ENCODE measurements around the gene DHRSX. TPM values are rescaled to one million over a fixed set of nuclear protein-coding genes. Genes with fewer than 3 reads are reported as not detected.

Gene DHRSX
- total and polyA plus RNA-seq, 2 donors (not counting 1 experiment from before 2014, with no cell fraction given), result 18.8 to 39.0 TPM

GRCh38 chrX:2299871-2300270 lies 200.9 kb downstream of the DHRSX start:
- no peaks in the 10 kb centered on the region for H3K4me1 ChIP-seq (ENCODE audit: control insufficient read depth in 2 of 2, insufficient read depth in 2 of 2, low read length in 2 of 2)
- no peak overlapping the region for H3K4me2 ChIP-seq (replicated peaks; ENCODE audit: low read depth, low read length, poor library complexity, severe bottlenecking)
- Mint-ChIP-seq H3K9me3 (ENCODE audit: insufficient read depth) (peaks cover 7% of the 10 kb centered on the region), H3K27me3 (no peaks in the 10 kb centered on the region), H3K4me1 (no peaks in the 10 kb centered on the region), H3K4me3 (no peak overlapping the region), H3K27ac (no peak overlapping the region)
- no peaks in the 10 kb centered on the region for H4K20me1 ChIP-seq (ENCODE audit: control insufficient read depth, insufficient read depth, low read length, poor library complexity, severe bottlenecking)
- H3K36me3 ChIP-seq (replicated peaks in 1 of 2; ENCODE audit: control extremely low read depth in 1 of 2, control insufficient read depth in 1 of 2, extremely low read depth in 1 of 2, insufficient read depth in 2 of 2, low read length in 1 of 2), result no peaks in the 10 kb centered on the region
- intact Hi-C loops (cut with micrococcal nuclease), result no loop called here
- no peak for TF ChIP-seq CTCF (IDR thresholded peaks at IDR 0.05)
- H3K27me3 ChIP-seq (replicated peaks in 1 of 4; ENCODE audit: control extremely low read depth in 1 of 4, control insufficient read depth in 3 of 4, insufficient read depth in 4 of 4, low read length in 3 of 4), result no peaks in the 10 kb centered on the region
- CTCF ChIA-PET, result no interaction called here
- no CpG with 5 or more reads among the region's 4 CpGs for WGBS (ENCODE audit: insufficient coverage)
- DNase-seq (no peak), ATAC-seq (ENCODE audit: low read depth) (no peak)
- no peak overlapping the region for H3K4me3 ChIP-seq (ENCODE audit: control extremely low read depth in 1 of 5, extremely low read depth in 1 of 5, insufficient read depth in 1 of 5, low read depth in 2 of 5, low read length in 4 of 5)
- POLR2A ChIA-PET, result no interaction called here
- H3K9ac ChIP-seq (ENCODE audit: low read length), result no peak overlapping the region
- no peak overlapping the region for H2AFZ ChIP-seq (ENCODE audit: insufficient read depth, low read depth, low read length, poor library complexity, severe bottlenecking)
- H3K79me2 ChIP-seq (ENCODE audit: control insufficient read depth, insufficient read depth, low read length), result no peaks in the 10 kb centered on the region
- H3K27ac ChIP-seq (ENCODE audit: low read length in 2 of 2), result no peak overlapping the region
- peaks cover 0 to 9% (median 0%) of the 10 kb centered on the region in 3 donors for H3K9me3 ChIP-seq (ENCODE audit: control extremely low read depth in 1 of 3, control insufficient read depth in 2 of 3, insufficient read depth in 1 of 3, low read length in 2 of 3)

- H2AFZ ChIP-seq (ENCODE audit: insufficient read depth, low read depth, low read length, poor library complexity, severe bottlenecking), result no peak overlapping the region
- H3K9me3 ChIP-seq (ENCODE audit: control extremely low read depth in 1 of 3, control insufficient read depth in 2 of 3, insufficient read depth in 1 of 3, low read length in 2 of 3), result no peaks in the 10 kb centered on the region
- H3K4me3 ChIP-seq (ENCODE audit: control extremely low read depth in 1 of 5, extremely low read depth in 1 of 5, insufficient read depth in 1 of 5, low read depth in 2 of 5, low read length in 4 of 5), result no peak overlapping the region
- H3K4me1 Mint-ChIP-seq, result peaks cover 3% of the 10 kb centered on the region
- WGBS (ENCODE audit: insufficient coverage), result 90% methylated on average over 2 of the region's 2 CpGs
- no peaks in the 10 kb centered on the region for H4K20me1 ChIP-seq (ENCODE audit: control insufficient read depth, insufficient read depth, low read length, poor library complexity, severe bottlenecking)
- no peak for ATAC-seq (ENCODE audit: low read depth)
- H3K27ac ChIP-seq (ENCODE audit: low read length in 2 of 2), result no peak overlapping the region
- DNase-seq, result no peak
- intact Hi-C loops (cut with micrococcal nuclease), result no loop called here
- TF ChIP-seq EZH2 (IDR thresholded peaks at IDR 0.05; ENCODE audit: borderline replicate concordance, insufficient read depth, low read depth, low read length, poor library complexity, severe bottlenecking) (no peak), CTCF (IDR thresholded peaks at IDR 0.05) (no peak)
- no peaks in the 10 kb centered on the region for H3K79me2 ChIP-seq (ENCODE audit: control insufficient read depth, insufficient read depth, low read length)
- H3K27me3 Mint-ChIP-seq, result no peaks in the 10 kb centered on the region
- POLR2A ChIA-PET, result no interaction called here
- H3K4me3 Mint-ChIP-seq, result no peak overlapping the region
- H3K4me1 ChIP-seq (ENCODE audit: control insufficient read depth in 2 of 2, insufficient read depth in 2 of 2, low read length in 2 of 2), result no peaks in the 10 kb centered on the region
- CTCF ChIA-PET, result no interaction called here
- H3K27me3 ChIP-seq (replicated peaks in 1 of 4; ENCODE audit: control extremely low read depth in 1 of 4, control insufficient read depth in 3 of 4, insufficient read depth in 4 of 4, low read length in 3 of 4), result no peaks in the 10 kb centered on the region
- no peak overlapping the region for H3K9ac ChIP-seq (ENCODE audit: low read length)
- peaks cover 11% of the 10 kb centered on the region in 2 experiments for H3K36me3 ChIP-seq (replicated peaks in 1 of 2; ENCODE audit: control extremely low read depth in 1 of 2, control insufficient read depth in 1 of 2, extremely low read depth in 1 of 2, insufficient read depth in 2 of 2, low read length in 1 of 2)
- no peak overlapping the region for H3K4me2 ChIP-seq (replicated peaks; ENCODE audit: low read depth, low read length, poor library complexity, severe bottlenecking)
- H3K27ac Mint-ChIP-seq, result no peak overlapping the region
- no peaks in the 10 kb centered on the region for H3K9me3 Mint-ChIP-seq (ENCODE audit: insufficient read depth)
These were observed 214.0 kb downstream of the DHRSX start for GRCh38 chrX:2286731-2287130.
